ENCODE data around the gene PACRG. TPM values are rescaled to one million over a fixed set of nuclear protein-coding genes. Genes with fewer than 3 reads are reported as not detected.

The PACRG gene
- total RNA-seq, 1 experiment from 2014 or later: 0.44 TPM

- TF ChIP-seq MAX (CRISPR knock-in tag; IDR thresholded peaks at IDR 0.05): no peak
- TF ChIP-seq KAT7 (CRISPR knock-in tag; IDR thresholded peaks at IDR 0.05; ENCODE audit: borderline replicate concordance): no peak
- TF ChIP-seq ZNF671 (CRISPR knock-in tag; IDR thresholded peaks at IDR 0.05): no peak
- no peak for TF ChIP-seq E2F5 (CRISPR knock-in tag; IDR thresholded peaks at IDR 0.05)
- no peak for TF ChIP-seq ZNF532 (CRISPR knock-in tag; IDR thresholded peaks at IDR 0.05; ENCODE audit: borderline replicate concordance)
- TF ChIP-seq PREB (CRISPR knock-in tag; IDR thresholded peaks at IDR 0.05; ENCODE audit: borderline replicate concordance): no peak
Measured at GRCh38 chr6:162814426-162814973, 86.7 kb downstream of the PACRG start (continued).

- no peaks in the 10 kb centered on the region for H3K9me3 Mint-ChIP-seq
- TF ChIP-seq FOXK1 (CRISPR knock-in tag; IDR thresholded peaks at IDR 0.05): no peak
- ATAC-seq (no peak), DNase-seq (ENCODE audit: low spot score) (no peak)
- ChIA-PET CTCF (no interaction called here), POLR2A (no interaction called here)
- H3K36me3 Mint-ChIP-seq: no peaks in the 10 kb centered on the region
- no peaks in the 10 kb centered on the region for H3K4me1 Mint-ChIP-seq
- no peak overlapping the region for H3K4me3 Mint-ChIP-seq
- no peak overlapping the region for H3K27ac Mint-ChIP-seq
- H3K27me3 Mint-ChIP-seq (ENCODE audit: low read depth): no peaks in the 10 kb centered on the region
Measured at GRCh38 chr6:162817196-162817595, 89.4 kb downstream of the PACRG start.

GRCh38 chr6:162819284-162819683, 91.5 kb downstream of the PACRG start:
- DNase-seq (ENCODE audit: low spot score): no peak
- ChIA-PET CTCF (no interaction called here), POLR2A (no interaction called here)
- Mint-ChIP-seq H3K27me3 (ENCODE audit: low read depth) (no peaks in the 10 kb centered on the region), H3K27ac (no peak overlapping the region), H3K36me3 (no peaks in the 10 kb centered on the region), H3K4me1 (no peaks in the 10 kb centered on the region), H3K9me3 (no peaks in the 10 kb centered on the region), H3K4me3 (no peak overlapping the region)
- ATAC-seq: no peak
- TF ChIP-seq ZNF317 (CRISPR knock-in tag; IDR thresholded peaks at IDR 0.05; ENCODE audit: borderline replicate concordance, low read depth): no peak
- TF ChIP-seq GABPB1 (CRISPR knock-in tag; IDR thresholded peaks at IDR 0.05): no peak
- no peak for TF ChIP-seq ARID4B (CRISPR knock-in tag; IDR thresholded peaks at IDR 0.05; ENCODE audit: borderline replicate concordance)
- TF ChIP-seq NFYB (CRISPR knock-in tag; conservative IDR thresholded peaks at IDR 0.05; ENCODE audit: low read depth): no peak
- no peak for TF ChIP-seq ZNF263 (CRISPR knock-in tag; IDR thresholded peaks at IDR 0.05; ENCODE audit: low read depth)
- no peak for TF ChIP-seq MAX (CRISPR knock-in tag; IDR thresholded peaks at IDR 0.05)
- no peak for TF ChIP-seq ZBTB43 (CRISPR knock-in tag; IDR thresholded peaks at IDR 0.05)
- no peak for TF ChIP-seq OVOL2 (CRISPR knock-in tag; IDR thresholded peaks at IDR 0.05; ENCODE audit: borderline replicate concordance)
- TF ChIP-seq HMGA2 (CRISPR knock-in tag; IDR thresholded peaks at IDR 0.05): no peak
- TF ChIP-seq FOXK1 (CRISPR knock-in tag; IDR thresholded peaks at IDR 0.05): no peak
- no peak for TF ChIP-seq ERG (CRISPR knock-in tag; IDR thresholded peaks at IDR 0.05)
